Measurements from ENCODE around the gene CCT8. TPM values are rescaled to one million over a fixed set of nuclear protein-coding genes. Genes with fewer than 3 reads are reported as not detected.
"Not testable (repeated sequence)": the region's sequence is repeated elsewhere in the genome, so short reads cannot be mapped to it uniquely, and the experiment has no call there.

CCT8 gene
- total RNA-seq, 1 experiment from 2014 or later, result 412 TPM

GRCh38 chr21:29018540-29018939 lies 54.9 kb downstream of the CCT8 start:
- no peak for DNase-seq (ENCODE audit: low spot score)

GRCh38 chr21:29017639-29018237 lies 55.7 kb downstream of the CCT8 start:
- DNase-seq (ENCODE audit: low spot score), result no peak

- not testable (repeated sequence) for DNase-seq (ENCODE audit: low spot score)
These were observed 62.2 kb downstream of the CCT8 start for GRCh38 chr21:29011236-29011635.

GRCh38 chr21:29008367-29008766 lies 65.1 kb downstream of the CCT8 start:
- DNase-seq (ENCODE audit: low spot score), result no peak

GRCh38 chr21:29007810-29008209 lies 65.6 kb downstream of the CCT8 start:
- DNase-seq (ENCODE audit: low spot score), result no peak

- no peak for DNase-seq (ENCODE audit: low spot score)
These were observed 66.3 kb downstream of the CCT8 start for GRCh38 chr21:29007135-29007534.

Other genes starting within 250 kb of the CCT8 start
- gene LTN1, start 80.8 kb downstream of the CCT8 start, total RNA-seq (2014; rRNA removed; shearing (Covaris generic)), result 15.5 and 20.1 TPM in 2 replicates
- 8.8 and 8.9 TPM in 2 replicates for gene RWDD2B, start 54.3 kb downstream of the CCT8 start, total RNA-seq (2014; rRNA removed; shearing (Covaris generic))
- 43.6 and 45.7 TPM in 2 replicates for gene USP16, start 49.0 kb downstream of the CCT8 start, total RNA-seq (2014; rRNA removed; shearing (Covaris generic))
- 2.9 and 4.0 TPM in 2 replicates for gene MAP3K7CL, start 57.0 kb upstream of the CCT8 start, total RNA-seq (2014; rRNA removed; shearing (Covaris generic))
- gene BACH1, start 225.3 kb upstream of the CCT8 start, total RNA-seq (2014; rRNA removed; shearing (Covaris generic)), result 30.3 and 40.4 TPM in 2 replicates

All from H4 (cell line).